Activated gamma-delta T cell treated with Interleukin-2 at 50 U/mL for 16 hours (primary cell): Measurements from ENCODE around the gene INSM1.
"Not testable (repeated sequence)": the region's sequence is repeated elsewhere in the genome, so short reads cannot be mapped to it uniquely, and the experiment has no call there.

Experiments
- DNase-seq: peaks from one replicate; pipeline ENCODE4 v3.0.0-alpha.2; 2020

The INSM1 gene, protein sequence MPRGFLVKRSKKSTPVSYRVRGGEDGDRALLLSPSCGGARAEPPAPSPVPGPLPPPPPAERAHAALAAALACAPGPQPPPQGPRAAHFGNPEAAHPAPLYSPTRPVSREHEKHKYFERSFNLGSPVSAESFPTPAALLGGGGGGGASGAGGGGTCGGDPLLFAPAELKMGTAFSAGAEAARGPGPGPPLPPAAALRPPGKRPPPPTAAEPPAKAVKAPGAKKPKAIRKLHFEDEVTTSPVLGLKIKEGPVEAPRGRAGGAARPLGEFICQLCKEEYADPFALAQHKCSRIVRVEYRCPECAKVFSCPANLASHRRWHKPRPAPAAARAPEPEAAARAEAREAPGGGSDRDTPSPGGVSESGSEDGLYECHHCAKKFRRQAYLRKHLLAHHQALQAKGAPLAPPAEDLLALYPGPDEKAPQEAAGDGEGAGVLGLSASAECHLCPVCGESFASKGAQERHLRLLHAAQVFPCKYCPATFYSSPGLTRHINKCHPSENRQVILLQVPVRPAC

DNA sequence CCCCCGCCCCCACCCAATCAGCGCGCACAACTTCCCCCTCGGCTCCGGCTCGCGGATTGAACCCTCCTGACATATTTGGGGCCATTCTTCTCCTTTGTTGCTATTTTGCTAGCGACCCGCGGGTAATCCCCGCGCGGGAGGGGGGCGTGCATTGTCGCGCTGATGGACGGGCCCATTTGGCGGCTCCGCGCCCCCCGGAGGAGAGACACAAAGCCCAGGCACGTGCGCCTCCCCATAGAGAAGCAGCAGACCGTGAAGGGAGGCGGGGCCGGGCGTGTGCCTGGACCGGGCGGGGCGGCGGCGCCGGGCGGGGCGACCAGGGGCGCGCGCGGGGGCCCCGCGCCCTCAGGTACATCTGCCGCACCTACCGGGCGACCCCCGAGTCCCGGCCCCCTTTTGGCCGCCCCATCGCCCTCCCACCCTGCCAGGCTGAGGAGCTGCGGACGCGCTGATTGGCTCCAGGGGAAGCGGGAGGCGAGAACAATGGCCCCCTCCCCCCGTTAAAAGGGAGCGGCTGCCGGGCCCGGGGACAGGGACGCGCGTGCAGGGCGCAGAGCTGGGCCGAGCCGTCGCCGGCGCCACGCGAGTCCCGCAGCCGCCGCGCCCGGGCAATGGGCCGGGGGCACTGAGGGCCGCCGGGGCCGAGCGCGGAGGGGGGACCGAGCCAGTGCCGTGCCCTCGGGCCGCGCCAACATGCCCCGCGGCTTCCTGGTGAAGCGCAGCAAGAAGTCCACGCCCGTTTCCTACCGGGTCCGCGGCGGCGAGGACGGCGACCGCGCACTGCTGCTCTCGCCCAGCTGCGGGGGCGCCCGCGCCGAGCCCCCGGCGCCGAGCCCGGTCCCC is at the start of gene INSM1:
Gene INSM1, plus strand, starts transcription at position 530 of the 843 bp plus-strand sequence. Its CDS starts 164 bp downstream, at position 694.
- DNase-seq = no peak

DNA sequence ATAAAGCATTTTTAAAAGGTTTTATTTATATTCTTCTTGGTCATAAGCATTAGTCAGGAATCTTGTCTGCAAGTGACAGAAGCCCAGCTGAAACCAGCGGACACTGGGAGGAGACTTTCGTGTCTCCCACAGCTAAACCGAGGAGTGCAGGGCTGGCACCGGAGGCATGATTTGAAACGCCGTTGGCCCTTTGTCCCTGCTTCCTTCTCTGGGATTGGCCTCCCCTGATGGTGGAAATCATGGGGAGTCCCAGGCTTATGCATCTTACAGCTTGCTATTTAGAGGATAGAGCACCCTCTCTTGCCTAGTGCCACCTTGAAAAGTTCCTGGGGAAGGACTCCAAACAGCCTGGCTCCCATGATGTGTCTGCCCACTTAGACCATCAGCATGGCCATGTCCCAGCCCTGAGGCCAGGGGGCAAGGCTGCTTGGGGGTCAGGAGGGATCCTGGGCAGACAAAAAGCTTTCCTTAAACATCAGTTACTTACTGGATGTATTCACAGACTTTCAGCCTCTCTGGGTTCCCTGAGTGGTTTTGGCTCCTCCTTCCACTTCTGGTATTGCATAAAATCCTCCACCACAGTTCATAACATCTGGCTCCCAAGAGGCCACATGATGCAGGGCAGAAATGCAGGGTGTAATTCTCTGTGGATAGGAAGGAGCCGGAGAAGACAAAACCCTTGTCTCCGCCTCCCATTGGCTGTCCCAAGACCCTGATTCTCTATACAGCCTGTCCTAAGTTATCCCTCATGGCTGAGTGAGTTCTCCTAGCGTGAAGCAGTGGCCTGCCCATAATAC is 49.3 kb upstream of the INSM1 start:
- no peak for DNase-seq

DNA sequence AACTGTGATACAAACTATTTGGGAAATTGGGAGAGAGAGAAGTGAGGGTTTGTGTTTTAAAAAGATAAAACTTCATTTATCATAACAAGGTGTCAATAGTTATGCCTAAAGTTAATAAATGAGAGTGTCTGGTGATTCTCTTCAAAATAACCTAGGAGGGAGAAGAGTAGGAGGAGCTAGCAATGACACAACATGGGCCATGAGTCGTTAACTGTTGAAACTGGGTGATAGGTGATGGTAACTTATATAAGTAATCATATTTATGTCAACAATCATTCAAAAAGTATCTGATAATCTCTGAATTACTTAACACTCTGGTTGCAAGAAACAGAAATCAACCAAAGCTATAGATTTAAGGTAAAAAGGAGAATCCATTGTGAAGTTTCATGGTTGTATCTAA is 46.8 kb upstream of the INSM1 start:
- no peak for DNase-seq

DNA sequence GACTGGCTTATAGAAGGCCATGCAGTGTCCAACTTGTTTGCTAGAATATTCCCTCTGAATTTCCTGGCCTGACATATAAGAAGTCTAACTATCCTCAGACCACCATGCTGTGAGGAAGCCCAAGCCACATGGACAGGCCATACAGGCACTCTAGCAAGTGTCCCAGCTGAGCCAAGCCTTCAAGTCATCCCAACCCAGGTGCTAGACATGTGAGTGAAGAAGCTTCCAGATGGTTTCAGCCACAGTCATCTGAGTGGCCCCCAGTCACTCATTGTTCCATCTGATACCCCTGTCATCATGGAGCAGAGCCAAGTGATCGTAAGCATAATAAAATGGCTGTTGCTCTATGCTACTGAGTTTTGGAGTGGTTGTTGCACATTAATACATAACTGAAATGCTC is 46.0 kb upstream of the INSM1 start:
- no peak for DNase-seq

DNA sequence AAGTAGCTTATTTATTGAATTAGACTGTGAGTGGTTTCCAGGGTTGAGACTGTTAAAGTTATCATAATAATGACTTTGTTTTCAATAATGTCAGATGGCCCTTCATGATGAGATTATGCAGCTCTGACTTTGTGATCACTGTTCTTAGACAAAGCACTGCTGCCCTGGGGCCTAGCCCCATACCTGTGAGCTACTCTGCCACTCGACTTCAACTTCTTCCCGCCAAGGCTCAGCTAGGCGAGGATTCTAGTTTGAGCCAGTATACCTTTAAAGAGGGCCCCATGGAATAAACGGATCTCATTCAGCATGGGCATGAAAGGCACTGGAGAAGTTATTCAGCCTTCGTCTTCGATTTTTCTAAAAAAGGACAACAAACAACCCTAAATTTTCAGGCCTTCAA is 45.0 kb upstream of the INSM1 start:
- no peak for DNase-seq

DNA sequence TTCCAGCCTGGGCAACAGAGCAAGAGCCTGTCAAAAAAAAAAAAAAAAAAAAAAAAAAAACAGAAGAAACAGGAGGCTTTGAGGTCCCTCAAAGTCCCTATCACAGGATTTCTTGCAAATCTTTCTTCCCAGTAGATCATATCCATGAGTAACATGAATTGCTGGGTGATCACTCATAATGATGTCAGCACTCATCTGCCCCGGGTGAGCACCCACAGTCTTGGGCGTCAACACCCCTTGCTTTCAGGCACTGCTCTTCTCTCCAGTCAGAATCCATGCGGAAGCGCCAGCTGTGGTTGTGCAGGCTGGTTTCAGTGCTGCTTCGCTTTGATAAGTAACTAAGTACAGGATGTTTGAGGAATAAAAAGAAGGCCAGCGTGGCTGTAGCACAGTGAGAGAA is 40.2 kb upstream of the INSM1 start:
- no peak for DNase-seq

DNA sequence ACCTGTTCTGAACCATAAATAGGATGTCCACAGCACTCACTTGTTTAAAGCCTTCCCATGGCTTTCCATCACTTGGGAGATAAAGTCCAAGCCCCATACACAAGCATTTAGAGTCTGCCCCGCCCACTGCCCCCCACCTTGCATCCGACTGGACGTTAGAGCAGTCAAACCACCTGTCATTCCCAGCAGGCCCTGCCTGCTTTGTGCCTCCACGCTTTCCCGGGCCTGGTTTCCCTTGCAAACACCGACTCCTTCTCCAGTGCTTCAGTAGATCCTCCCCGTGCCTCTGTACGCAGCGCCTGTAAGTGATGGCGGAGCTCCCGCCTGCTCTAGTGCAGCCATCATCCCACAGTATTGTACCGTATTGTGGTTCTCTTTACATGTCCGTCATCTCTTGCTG is 38.3 kb upstream of the INSM1 start:
- DNase-seq = no peak

DNA sequence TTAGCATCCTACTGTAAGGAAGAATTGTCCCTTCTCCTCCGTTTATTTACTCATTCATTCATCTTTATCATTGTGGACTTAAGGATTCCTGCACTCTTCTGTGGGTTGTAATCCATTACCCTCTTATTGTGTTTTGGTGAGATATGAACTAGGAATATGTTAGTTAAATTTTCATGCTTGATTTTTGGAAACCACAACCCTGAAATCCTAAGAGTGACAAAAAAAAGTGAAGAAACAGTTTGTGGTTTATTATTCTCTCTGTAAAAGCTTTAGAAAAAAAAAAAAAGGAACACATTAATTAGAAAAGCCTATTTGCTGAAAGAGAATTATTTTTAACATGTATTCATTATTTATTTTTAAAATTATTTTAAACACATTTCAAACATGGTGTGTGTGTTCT is 36.7 kb upstream of the INSM1 start:
- DNase-seq = no peak

DNA sequence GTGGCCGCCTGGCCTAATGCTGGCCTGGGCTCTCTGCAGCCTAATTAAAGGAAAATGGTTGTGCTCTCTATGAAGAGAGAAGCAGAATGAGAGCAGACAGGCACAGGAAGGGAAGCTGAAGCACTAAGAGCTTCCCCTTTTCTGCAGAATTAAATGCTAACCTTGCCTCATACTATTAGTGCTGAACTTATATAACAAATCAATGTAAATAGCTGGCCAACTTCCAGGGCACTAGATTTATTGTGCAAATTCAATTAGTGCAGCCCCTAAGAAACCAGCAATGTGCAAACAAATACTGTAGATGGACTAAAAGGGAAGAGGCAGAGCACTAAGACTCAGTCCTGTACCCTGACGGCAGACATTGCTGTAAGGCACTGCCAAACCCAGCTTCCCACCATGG is 36.1 kb upstream of the INSM1 start:
- no peak for DNase-seq

DNA sequence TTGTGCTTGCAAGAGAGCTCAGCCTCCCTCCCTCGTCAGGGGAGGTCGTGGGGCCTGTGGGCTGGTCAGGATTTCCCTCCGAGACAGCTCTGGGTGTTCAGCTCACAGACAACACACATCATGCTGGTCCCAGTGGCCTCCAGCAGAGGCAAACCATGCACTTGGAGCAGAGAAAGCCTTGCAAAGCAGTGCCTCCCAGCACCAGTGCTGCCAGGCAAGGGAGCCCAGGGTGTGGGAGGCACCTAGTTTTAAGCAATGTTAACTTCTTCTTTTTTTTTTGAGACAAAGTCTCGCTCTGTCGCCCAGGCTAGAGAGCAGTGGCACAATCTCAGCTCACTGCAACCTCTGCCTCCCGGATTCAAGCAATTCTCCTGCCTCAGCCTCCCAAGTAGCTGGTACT is 34.0 kb upstream of the INSM1 start:
- no peak for DNase-seq

DNA sequence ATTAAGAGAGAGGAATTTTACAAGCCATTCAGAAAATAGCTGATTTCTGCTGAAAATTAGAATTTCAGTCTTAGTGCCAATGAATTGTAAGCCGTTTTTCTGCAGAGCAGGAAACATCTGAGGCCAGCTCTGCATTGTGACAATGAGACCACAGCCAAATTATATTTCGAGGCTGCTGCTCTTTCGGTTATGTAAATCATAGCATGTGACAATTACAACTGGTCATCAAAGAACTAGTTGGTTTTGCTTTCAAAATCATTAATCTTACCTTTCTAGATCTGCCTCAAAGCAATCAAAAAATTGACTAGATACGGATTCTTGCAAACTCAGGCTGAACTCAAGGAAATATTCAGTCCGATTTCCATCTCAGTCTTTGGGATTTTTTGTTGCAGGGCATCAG is 33.4 kb upstream of the INSM1 start:
- DNase-seq = no peak

DNA sequence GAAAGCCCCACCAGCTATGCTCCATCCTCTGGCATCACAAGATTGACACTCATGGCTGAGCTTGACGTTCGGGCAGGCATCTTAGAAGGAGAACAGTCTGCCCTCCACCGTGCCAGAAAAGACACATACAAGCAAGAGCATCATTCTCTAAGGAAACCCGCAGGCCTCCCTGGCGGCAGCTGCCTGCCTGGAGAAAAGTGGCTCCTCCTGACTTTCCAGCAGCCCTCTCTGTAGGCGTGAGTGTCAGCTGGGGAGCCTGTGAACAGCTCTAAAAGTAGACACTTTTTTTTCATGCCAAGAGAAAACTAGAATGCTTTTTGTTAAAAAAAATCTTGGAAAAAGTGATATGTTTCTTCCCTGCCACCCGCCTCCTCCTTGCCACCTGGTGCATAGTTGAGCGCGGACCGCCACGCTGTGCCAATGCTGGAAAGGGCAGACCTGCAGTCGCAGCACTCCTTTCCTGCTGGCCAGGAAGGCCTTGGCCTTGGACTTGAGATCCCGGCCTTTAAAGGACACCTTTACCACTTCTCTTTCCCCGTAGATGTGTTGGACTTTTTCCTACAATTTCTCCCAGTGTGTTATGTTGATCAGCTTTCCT is 29.7 kb upstream of the INSM1 start:
- no peak for DNase-seq

DNA sequence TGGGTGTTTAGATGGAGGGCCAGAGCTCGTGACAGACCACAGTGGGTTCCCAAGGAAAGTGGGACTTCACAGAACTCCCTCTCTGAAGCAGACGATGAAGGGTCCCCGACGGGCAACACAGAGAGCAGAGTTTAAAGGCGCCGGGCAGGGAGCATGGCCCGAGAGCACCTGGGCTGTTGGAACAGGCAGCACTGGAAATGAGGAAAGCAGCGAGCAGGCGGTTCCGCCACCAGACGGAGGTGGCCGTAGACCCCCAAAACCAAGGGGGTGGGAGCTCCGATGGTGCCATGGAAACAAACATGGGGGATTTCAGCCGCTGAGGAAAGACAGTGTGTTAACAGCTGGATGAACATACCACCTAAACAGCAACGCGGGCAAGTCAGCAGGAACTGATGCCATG is 27.5 kb upstream of the INSM1 start:
- no peak for DNase-seq

DNA sequence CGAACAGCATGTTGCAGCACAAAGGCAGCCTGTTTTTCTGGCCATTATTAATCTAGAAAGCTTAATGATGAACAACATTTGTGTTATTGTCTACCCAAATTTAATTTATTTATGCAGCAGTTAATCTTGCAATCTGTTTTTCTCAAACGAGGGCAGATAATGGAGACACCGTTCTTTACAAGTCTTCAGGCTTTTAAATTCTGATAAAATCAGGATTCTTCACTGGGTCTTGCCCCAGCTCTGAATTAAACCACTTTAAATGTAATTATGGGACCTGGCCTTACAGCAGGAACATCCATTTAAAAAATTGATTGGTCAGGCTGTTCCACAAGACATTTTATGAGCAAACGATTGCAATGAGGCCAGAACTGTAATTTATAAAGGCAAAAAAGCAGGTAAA is 26.5 kb upstream of the INSM1 start:
- no peak for DNase-seq

DNA sequence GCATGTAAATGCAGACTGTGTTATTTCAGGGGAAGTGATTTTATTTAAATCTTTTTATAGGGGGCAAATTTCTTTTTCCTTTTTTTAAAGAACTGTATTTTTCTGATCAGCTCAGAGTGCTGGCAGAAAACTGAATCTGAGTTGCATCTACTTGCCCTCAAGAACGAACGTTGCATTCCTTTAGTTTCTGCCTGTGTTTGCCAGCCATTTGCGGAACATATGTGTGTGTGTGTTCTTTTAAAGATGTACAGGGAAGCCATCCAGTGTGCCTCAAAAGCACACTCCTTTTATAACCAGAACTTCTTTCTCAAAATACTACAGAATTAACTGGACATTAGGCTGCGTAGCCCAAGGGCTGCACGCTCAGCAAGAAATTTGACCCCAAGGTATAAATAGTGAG is 25.8 kb upstream of the INSM1 start:
- no peak for DNase-seq

DNA sequence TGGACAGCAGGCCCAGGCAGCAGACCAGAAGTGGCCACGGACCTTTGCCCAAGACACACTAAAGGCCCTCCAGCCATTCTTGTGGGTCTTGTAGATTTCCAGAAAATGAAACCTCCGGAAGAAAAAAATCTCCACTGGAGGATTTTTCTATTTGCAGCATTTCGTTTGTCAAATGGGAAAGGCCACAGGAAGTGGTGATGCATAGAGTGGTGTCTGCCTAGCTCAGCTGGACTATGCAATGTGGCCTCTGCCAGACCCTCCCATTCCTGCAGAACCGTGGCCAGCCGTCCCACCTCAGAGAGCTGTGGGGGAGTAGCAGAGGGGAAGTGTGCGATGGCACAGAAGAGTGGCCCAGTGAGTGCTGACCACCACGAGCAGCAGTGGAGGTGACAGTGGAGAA is 24.0 kb upstream of the INSM1 start:
- no peak for DNase-seq

DNA sequence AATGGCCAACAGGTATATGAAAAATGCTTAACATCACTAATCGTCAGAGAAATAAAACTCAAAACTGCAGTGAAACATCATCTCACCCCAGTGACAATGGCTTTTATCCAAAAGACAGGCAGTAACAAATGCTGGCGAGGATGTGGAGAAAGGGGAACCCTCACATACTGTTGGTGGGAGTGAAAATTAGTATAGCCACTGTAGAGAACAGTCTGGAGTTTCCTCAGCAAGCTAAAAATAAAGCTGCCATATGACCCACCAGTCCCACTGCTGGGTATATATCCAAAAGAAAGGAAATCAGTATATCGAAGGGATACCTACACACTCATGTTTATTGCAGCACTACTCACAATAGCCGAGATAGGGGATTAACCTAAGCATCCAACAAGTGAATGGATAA is 23.4 kb upstream of the INSM1 start:
- no peak for DNase-seq

DNA sequence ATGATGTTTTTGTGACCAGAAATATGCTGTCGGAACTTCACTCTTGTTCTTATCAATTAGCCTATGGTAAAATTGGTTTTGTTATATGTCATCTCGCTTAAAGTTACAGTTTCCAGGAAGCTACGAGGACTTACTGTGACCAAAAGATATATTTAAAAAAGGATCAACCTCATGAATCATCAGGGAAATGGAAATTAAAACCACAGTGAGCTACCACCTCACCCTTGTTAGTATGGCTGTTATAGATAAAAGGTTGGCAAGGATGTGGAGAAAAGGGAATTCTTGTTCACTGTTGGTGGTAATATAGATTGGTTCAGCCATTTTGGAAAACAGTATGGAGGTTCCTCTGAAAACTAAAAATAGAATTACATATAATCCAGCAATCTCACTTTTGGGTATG is 14.3 kb upstream of the INSM1 start:
- DNase-seq = no peak

DNA sequence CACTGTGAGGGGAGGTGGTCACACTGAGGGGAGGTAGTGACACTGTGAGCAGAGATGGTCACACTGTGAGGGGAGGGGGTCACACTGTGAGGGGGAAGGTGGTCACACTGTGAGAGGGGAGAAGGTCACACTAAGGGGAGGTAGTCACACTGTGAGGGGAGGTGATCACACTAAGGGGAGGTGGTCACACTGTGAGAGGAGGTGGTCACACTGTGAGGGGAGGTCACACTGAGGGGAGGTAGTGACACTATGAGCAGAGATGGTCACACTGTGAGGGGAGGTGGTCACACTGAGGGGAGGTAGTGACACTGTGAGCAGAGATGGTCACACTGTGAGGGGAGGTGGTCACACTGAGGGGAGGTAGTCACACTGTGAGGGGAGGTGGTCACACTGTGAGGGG is 12.4 kb upstream of the INSM1 start:
- not testable (repeated sequence) for DNase-seq

DNA sequence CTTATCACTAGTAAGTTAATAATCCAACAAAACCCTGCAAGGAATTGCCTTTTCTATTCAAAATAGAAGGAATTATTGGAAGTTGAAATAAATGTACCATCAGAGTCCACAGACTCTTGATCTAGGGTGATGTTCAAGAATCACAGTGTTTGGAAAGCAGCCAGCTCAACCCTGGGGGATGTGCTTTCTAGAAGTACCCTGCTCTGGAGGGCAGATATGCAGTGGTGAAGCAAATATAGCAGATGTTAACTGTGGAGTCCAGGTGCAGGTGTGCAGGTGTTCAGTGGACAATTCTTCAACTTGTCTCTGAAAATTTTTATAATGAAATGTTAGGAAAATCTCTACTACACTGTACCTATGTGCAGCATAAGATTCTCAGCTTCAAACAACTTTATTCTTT is 9.1 kb upstream of the INSM1 start:
- no peak for DNase-seq

DNA sequence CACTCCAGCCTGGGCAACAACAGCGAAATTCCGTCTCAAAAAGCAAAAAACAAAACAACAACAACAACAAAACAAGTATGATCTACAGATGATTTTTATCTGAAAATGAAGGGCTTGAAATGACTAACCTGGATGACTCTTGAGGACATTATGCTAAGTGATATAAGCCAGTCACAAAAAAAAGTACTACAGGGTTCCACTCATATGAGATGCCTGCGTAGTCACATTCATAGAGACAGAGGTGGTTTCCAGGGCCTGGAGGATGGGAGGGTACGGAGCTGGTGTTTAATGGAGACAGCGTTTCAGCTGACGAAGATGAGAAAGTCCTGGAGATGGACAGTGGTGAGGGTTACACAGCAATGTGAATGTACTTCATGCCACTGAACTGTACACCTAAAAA is 8.3 kb upstream of the INSM1 start:
- no peak for DNase-seq

DNA sequence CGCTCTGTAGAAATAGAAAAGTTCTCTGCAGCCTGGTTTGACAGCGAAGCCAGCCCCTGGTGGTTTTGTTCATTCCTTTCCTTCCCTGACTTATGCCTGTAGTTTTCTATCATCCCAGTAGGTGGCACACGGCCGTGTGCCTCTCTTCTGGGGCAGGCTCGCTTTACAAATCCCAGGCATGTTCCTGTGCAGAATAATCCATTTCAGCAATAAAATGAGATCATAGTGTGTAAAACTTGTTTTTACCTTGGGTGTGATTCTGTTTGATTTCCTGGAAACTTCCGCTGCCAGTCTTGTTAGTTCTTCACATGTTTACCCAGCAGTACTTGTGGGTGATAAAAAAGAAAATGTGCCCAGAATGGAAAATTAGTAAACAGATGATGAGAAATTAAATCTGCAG is 7.4 kb upstream of the INSM1 start:
- DNase-seq = no peak
